ENCODE data around the gene MSANTD1. TPM values are rescaled to one million over a fixed set of nuclear protein-coding genes. Genes with fewer than 3 reads are reported as not detected.

Gene MSANTD1
- total RNA-seq: 1.3 TPM

GRCh38 chr4:3248811-3249661, at the start of gene MSANTD1:
Gene MSANTD1 (plus strand): TSS chr4:3249159. CDS start chr4:3249223, 64 bp downstream.

GRCh38 chr4:3292571-3293400, 43.8 kb downstream of the MSANTD1 start, which contains the start of gene RGS12:
Gene RGS12 (plus strand): TSS chr4:3293021. CDS start chr4:3316171, 23,150 bp downstream.

Other genes with a start within 250 kb of the MSANTD1 start
- gene HTT-AS, start 174.6 kb upstream of the MSANTD1 start, total RNA-seq: not detected
- gene HTT, start 174.5 kb upstream of the MSANTD1 start, total RNA-seq: 82.3 TPM
- gene RGS12, start 43.9 kb downstream of the MSANTD1 start, total RNA-seq: 65.1 TPM
- gene HGFAC, start 192.8 kb downstream of the MSANTD1 start, total RNA-seq: 1.3 TPM
- 3.5 TPM for gene DOK7, start 214.1 kb downstream of the MSANTD1 start, total RNA-seq